Neutrophil (primary cell): ENCODE data around the gene TRIM69.
A peak's percentile ranks its signal among the peaks of the same experiment; 100 is the strongest.
"Not testable (repeated sequence)": the region's sequence is repeated elsewhere in the genome, so short reads cannot be mapped to it uniquely, and the experiment has no call there.

Experiments used
- H3K27ac ChIP-seq: fragments of 200-600 bp; sonication (generic); 2 replicates; pipeline ENCODE4 v1.5.1; 2016; ENCODE audit warnings: mild to moderate bottlenecking, moderate library complexity
- H3K27me3 ChIP-seq: fragments of 200-600 bp; sonication (generic); 2 replicates; pipeline ENCODE4 v1.6.0; 2016; ENCODE audit warnings: mild to moderate bottlenecking
- H3K36me3 ChIP-seq: fragments of 200-600 bp; sonication (generic); 2 replicates; pipeline ENCODE4 v1.5.1; 2017
- H3K4me1 ChIP-seq, 2 experiments: fragments of 200-600 bp in 1 of 2; sonication (generic) in 1 of 2; 1 replicate in 1 of 2; 2 replicates in 1 of 2; pipeline versions ENCODE4 v1.5.1 to v1.6.1; 2013 to 2016; ENCODE audit warnings: low read depth in 1 of 2, low read length in 1 of 2, mild to moderate bottlenecking in 1 of 2, moderate library complexity in 1 of 2; ENCODE audit not compliant: control insufficient read depth in 1 of 2, insufficient read depth in 1 of 2
- H3K4me3 ChIP-seq, 2 experiments: fragments of 200-600 bp in 1 of 2; sonication (generic) in 1 of 2; 1 replicate in 1 of 2; 2 replicates in 1 of 2; pipeline ENCODE4 v1.5.1; 2013 to 2016; ENCODE audit warnings: low read depth in 1 of 2, low read length in 1 of 2, mild to moderate bottlenecking in 1 of 2, moderate library complexity in 1 of 2
- H3K9me3 ChIP-seq: fragments of 200-600 bp; sonication (generic); 2 replicates; pipeline ENCODE4 v1.5.1; 2016
- TF ChIP-seq, protein P1 (sequence below): fragments of 200-600 bp; sonication (generic); IDR thresholded peaks from 2 replicates; pipeline ENCODE4 v1.5.1; 2016; ENCODE audit warnings: antibody characterized with exemption

TRIM69 gene

DNA sequence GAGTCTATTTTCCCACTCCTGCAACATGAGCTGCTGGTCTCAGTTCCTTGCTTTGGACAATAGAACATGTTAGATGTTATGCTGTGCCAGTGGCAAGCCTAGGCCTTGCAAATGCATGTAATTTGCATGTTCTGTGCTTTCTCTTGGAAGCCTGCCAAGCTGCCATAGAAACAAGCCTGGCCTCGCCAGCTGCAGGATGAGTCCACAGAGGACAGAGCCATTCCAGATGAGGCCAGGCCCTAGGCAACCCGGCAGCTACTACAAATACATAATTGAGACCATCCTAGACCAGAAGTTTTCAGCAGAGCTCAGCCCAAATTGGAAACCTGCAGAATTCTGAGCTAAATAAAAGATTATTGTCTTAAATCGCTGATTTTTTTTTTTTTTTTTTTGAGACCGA, 39.6 kb downstream of the TRIM69 start:
- TF ChIP-seq, protein P1, sequence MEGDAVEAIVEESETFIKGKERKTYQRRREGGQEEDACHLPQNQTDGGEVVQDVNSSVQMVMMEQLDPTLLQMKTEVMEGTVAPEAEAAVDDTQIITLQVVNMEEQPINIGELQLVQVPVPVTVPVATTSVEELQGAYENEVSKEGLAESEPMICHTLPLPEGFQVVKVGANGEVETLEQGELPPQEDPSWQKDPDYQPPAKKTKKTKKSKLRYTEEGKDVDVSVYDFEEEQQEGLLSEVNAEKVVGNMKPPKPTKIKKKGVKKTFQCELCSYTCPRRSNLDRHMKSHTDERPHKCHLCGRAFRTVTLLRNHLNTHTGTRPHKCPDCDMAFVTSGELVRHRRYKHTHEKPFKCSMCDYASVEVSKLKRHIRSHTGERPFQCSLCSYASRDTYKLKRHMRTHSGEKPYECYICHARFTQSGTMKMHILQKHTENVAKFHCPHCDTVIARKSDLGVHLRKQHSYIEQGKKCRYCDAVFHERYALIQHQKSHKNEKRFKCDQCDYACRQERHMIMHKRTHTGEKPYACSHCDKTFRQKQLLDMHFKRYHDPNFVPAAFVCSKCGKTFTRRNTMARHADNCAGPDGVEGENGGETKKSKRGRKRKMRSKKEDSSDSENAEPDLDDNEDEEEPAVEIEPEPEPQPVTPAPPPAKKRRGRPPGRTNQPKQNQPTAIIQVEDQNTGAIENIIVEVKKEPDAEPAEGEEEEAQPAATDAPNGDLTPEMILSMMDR, result no peak

DNA sequence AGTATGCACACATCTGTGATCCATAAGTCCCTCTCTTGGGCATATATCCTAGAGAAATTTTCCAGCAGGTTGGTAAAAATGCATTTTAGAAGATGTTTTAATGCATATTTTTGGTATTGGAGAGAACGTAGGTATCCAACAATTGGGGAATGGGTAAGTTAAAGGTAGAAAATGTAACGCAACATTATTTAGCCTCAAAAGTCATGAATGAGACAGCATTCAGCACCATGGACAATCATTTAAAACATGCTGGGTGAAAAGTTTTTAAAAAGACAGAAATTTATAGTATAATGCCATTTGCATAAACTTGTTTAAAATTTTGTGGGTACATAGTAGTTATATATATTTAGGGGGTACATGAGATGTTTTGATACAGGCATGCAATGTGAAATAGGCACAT, 43.4 kb downstream of the TRIM69 start:
- H3K4me3 ChIP-seq, result no peak overlapping the region

More for the DNA sequence above, 39.6 kb downstream of the TRIM69 start:
- H3K27ac ChIP-seq, result no peak overlapping the region
- H3K9me3 ChIP-seq, result no peaks in the 10 kb centered on the region
- H3K36me3 ChIP-seq, result no peaks in the 10 kb centered on the region
- no peak overlapping the region for H3K4me3 ChIP-seq
- H3K4me1 ChIP-seq, result no peaks in the 10 kb centered on the region
- no peaks in the 10 kb centered on the region for H3K27me3 ChIP-seq

DNA sequence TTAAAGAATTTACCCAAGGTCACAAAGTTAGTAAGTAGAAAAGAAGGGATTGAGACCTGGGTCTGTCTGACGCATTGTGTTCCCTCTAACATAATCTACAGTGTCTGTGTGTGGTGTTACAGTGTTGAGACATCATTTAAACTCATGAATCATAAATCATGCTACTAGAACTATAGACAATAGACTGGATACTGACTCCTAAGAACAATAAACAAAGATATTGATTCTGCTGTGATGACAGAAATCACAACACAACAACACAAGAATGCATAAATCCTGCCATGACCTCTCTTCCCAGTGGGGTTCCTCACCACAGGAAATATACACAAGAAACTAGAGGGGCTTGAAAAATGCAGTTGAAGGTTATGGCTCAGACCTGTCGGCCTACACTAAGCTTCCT, 44.3 kb downstream of the TRIM69 start:
- H3K36me3 ChIP-seq, result no peaks in the 10 kb centered on the region
- no peaks in the 10 kb centered on the region for H3K9me3 ChIP-seq
- no peak overlapping the region for H3K27ac ChIP-seq
- no peaks in the 10 kb centered on the region for H3K27me3 ChIP-seq
- peaks cover 5 to 7% of the 10 kb centered on the region in 2 experiments for H3K4me1 ChIP-seq
- H3K4me3 ChIP-seq, result no peak overlapping the region
- TF ChIP-seq, protein P1, result no peak

More for the DNA sequence above, 43.4 kb downstream of the TRIM69 start:
- TF ChIP-seq, protein P1, result no peak
- no peaks in the 10 kb centered on the region for H3K27me3 ChIP-seq
- no peaks in the 10 kb centered on the region for H3K9me3 ChIP-seq
- peaks cover 5 to 7% of the 10 kb centered on the region in 2 experiments for H3K4me1 ChIP-seq
- no peak overlapping the region for H3K27ac ChIP-seq
- no peaks in the 10 kb centered on the region for H3K36me3 ChIP-seq

DNA sequence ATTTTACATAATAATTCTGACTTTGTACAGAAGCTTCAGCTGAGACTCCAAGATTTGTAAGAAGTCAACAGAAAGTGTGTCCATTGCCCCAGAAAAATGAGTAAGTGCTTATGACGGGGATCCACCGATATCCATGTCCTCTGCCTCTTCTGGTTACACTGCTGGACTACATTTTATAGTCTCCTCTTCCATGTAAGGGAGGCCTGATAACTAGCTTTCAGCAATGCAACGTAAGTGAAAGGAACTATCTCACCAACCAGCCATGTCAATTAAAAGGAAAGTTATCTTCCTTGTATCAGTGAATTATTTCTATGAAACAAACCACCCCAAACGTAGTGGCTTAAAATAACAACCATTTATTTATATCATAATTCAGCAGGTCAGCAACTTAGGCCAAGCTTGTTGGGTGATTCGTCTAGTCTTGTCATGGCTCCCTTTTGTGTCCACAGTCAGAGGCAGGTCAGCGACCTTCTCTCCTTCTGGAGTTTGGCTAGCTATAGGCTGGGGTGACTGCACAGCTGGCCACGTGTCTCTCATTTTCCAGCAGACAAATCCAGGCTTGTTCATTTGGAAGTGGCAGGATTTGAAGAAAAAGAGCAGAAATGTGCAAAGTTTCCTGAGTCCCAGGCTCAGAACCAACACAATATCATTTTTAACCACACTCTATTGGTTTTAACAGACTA, 44.9 kb downstream of the TRIM69 start:
- H3K36me3 ChIP-seq, result no peaks in the 10 kb centered on the region
- TF ChIP-seq, protein P1, result no peak
- peaks cover 5 to 7% of the 10 kb centered on the region in 2 experiments for H3K4me1 ChIP-seq
- H3K9me3 ChIP-seq, result no peaks in the 10 kb centered on the region
- H3K27me3 ChIP-seq, result no peaks in the 10 kb centered on the region
- H3K4me3 ChIP-seq, result no peak overlapping the region
- no peak overlapping the region for H3K27ac ChIP-seq

DNA sequence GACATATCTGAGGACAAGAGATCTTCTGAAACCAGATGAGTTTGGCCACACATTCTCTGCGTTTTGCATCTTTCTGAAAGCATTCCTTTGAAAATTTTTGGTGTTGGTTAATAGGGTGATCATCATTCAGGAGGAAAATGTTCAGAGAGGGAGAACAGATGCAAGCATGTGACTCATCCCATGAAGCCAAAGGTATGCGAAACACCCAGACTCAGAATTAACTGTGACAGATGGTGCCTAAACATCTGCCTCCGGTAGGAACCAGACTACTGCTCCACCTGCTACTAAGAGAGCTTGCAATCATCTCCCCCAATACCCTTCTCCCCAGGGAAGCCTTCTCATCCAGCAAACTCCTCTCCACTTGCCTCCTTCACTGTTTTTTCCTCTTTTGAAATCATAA, 46.2 kb downstream of the TRIM69 start:
- Histone ChIP-seq H3K4me3 (no peak overlapping the region), H3K4me1 (peaks cover 5 to 7% of the 10 kb centered on the region in 2 experiments), H3K9me3 (no peaks in the 10 kb centered on the region), H3K27me3 (no peaks in the 10 kb centered on the region), H3K36me3 (no peaks in the 10 kb centered on the region), H3K27ac (no peak overlapping the region)
- TF ChIP-seq, protein P1, result no peak

DNA sequence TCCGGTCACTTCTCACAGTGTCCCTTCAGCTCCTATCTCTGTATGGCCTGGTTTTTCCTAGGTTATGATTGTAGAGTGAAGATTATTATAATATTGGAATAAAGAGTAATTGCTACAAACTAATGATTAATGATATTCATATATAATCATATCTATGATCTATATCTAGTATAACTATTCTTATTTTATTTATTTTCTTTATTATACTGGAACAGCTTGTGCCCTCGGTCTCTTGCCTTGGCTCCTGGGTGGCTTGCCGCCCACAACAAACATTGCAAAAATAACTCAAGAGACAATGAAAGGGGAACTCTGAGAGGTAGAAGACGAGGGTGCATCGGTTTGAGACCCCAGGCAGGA, 48.6 kb downstream of the TRIM69 start:
- H3K4me1 ChIP-seq, H3K36me3 ChIP-seq, H3K27me3 ChIP-seq, H3K9me3 ChIP-seq: not testable (repeated sequence)
- H3K27ac ChIP-seq, result peak overlapping the region; percentile 88
- peak overlapping the region; percentile 73 to 74 for H3K4me3 ChIP-seq
